ENCODE data around the gene CASP12.

CASP12 gene

DNA sequence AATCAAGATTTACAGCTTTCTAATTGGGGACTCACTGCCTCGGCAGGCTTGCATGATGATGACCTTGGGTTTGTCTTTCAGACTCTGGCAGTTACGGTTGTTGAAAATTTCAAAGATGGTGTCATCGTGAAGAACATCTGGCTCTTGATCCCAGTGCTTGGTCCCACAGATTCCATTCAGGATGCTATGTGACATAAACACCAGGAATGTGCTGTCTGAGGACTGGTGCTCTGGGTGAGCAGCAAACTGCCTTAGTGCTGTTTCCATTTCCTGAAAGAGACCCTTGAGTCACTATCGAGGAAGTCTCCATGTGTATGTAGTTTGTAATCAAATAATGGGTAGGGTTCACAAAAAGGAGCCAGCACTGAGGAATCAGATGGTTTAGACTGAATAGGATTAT, 7.1 kb downstream of the CASP12 start:
- no peak for DNase-seq (ENCODE audit: low spot score)

DNA sequence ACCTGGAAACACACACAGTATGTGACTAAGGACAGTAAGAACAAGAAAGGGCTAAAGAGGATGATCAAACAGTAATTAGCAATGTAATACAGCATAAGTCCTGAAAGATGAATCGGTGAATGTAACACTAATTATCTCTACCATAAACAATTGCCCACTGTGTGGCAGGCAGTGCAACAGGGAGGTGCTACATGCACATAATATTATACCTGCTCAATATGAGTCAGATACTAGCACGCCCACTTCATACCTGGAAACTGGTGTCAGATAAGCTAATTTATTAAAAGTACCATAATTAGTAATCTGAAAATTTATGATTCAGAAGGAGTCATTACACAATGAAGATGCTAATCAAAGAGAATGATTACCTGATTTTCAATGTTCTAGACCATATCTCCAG, 14.9 kb downstream of the CASP12 start:
- no peak for DNase-seq (ENCODE audit: low spot score)

DNA sequence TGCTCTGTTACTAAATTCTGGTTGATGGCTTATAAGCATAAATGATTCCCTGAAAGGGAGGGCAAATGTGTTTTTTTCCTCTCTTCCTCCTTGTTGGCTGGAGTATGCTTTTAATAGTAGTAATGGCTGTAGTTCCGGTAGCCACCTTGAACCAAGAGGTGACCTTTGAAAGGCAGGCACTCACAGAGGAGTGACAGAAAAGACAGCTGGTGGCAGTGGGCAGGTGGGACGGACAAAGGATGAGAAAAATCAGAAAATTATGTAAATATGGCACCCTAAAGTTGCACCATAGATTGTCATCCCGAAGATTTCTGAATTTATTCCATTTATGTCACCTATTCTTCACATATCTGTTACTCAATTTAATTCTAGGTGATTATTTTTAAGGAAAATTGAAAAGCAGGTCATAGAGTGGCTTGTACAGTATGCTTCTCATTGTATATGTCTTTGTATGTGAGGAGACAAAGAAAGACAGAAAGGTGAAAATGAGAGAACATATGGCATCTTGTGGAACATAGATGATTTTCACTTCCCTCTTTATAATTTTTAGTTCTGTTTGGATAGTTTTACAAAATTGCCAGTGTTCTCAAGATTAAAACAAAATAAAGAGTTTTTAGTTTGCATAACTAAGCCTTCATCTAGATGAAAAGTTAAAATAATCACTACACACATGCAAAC, 17.0 kb downstream of the CASP12 start:
- no peak for DNase-seq (ENCODE audit: low spot score)

DNA sequence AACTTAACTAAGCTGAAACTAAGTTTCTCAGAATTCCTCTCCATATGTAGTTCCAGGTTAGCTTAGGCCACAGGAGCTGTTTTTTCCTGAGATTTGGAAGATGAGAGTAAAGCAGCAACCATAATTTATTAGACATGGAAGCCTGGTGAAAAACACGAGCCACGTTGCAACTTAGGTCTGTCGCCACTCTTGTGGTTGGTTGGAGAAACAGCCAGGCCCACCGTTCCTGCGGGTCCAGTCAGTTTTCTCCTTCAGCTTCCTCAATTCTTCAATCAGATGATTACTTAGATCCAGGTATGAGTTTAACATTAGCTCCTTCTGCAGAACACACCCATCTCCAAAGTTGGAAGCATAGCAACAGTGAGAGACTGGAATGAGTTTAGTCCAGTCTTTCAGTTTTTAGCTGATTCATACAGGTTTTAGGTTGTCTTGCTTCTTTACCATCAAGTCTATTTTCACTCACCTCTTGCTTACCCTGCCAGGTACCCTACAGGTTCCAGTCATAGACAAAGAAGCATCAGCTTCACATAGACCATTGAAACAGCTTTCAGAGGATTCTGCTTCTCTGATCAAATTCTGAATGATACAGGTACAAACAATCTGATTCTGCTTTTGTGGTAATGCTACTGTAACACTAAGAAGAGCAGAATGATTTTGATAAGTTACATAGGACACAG, 18.6 kb downstream of the CASP12 start:
- DNase-seq (ENCODE audit: low spot score) = no peak

DNA sequence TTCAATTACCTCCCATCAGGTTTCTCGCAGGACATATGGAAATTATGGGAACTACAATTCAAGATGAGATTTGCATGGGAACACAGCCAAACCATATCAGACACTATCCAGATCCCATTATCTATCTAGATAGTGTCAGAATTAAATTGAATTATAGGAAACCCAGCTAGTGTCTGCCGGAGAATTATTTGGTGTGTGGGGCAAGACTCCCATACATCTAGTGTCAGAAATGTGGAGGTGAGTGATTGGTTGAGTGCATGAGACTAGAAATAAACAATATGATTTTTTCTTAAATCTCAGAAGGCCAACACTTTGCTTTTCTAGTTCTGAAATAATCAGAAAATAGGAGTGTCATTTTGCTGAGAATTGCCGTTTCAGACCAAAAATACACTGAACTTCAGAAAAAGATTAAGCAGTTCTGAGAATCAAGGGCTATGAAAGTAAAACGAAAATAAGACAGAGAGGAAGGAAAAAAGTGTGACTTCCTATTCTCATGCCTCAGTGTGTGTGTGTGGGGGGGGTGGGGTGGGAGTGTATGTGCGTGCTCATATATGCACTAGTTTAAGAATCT, 21.3 kb downstream of the CASP12 start:
- no peak for DNase-seq (ENCODE audit: low spot score)

DNA sequence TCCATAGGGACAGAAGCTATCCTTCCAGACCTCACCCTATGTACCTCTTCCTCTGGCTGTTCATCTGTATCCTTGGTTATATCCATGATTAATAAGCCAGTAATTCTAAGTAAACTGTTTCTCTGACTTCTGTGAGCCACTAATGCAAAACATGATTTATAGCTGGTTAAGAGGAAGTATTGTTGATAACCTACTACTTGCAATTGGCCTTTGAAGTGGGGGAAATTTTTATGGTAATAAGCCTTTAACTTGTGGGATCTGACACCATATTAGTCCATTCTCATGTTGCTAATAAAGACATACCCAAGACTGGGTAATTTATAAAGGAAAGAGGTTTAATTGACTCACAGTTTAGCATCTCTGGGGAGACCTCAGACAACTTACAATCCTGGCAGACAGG, 21.9 kb downstream of the CASP12 start:
- DNase-seq (ENCODE audit: low spot score) = no peak

DNA sequence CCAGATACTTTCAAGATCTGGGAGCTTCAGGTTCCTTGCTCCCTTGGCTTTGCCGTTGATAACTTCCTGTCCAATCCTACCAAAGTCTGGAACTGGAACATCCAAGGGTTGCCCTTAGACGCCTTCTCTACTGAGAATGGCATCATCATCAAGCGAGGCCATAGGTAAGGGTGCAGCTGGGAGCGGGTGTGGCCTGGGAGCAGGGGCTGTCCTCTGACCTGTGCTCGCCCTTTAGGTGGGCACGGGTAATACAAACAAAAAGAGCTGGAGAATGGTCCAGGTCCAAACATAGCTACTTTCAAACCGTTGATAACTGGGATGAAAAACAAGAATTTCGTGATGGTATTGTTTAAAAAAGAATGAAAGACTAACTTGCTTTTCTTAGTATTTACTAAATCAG, 25.0 kb downstream of the CASP12 start:
- no peak for DNase-seq (ENCODE audit: low spot score)

DNA sequence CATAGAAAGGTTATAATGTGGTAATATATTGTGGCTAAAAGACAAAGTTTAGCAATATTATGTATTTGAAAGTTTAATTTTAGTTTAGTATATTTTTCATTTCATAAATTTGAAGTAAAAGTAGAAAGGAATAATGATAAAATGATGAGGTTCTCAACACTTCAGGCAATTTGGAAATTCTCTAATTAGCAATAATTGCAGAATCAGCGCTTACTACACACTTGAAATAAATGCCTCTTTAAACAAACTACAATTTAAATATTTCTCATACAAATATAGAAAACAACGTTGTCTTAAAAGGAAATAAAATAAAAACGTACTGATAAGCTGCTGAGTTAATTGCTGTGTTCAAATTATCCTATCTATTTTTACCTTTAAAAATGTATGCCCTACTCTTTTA, 25.9 kb downstream of the CASP12 start:
- no peak for DNase-seq (ENCODE audit: low spot score)

DNA sequence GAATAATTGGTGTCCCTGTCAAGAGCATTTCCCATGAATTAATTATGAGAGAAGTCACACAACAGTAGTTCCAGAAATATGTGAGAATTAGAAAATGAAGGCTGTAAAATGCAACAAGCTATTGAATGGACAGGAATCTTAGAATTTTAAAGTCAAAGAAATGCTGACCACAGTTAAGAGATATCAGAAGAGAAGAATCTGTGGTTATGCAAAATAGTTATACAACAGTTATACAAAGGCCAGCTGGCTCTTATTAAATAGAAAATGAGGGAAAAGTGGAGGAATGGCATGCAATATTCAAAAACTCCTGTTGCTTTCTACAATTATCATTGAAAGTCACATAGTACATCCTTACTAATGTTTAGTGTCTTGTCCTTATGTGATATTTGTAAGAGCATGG, 27.4 kb downstream of the CASP12 start:
- no peak for DNase-seq (ENCODE audit: low spot score)

DNA sequence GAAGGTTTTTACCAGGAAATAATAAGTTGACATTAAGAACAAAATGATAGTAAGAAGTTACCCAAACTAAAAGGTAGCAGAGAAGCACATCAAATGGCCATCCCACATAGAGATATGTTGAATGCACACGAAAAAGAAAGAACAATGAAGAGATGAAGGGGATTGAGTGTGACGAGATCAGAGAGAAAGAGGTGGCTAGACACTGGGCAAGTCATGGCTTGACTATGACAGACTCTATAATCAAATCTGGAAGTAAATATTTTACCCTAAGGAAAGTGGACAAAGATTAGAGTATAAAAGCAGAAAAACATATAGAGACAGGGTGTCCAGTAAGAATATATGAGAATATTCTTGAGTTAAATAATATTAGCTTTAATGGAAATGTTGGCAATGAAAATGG, 31.4 kb downstream of the CASP12 start:
- DNase-seq (ENCODE audit: low spot score) = no peak

DNA sequence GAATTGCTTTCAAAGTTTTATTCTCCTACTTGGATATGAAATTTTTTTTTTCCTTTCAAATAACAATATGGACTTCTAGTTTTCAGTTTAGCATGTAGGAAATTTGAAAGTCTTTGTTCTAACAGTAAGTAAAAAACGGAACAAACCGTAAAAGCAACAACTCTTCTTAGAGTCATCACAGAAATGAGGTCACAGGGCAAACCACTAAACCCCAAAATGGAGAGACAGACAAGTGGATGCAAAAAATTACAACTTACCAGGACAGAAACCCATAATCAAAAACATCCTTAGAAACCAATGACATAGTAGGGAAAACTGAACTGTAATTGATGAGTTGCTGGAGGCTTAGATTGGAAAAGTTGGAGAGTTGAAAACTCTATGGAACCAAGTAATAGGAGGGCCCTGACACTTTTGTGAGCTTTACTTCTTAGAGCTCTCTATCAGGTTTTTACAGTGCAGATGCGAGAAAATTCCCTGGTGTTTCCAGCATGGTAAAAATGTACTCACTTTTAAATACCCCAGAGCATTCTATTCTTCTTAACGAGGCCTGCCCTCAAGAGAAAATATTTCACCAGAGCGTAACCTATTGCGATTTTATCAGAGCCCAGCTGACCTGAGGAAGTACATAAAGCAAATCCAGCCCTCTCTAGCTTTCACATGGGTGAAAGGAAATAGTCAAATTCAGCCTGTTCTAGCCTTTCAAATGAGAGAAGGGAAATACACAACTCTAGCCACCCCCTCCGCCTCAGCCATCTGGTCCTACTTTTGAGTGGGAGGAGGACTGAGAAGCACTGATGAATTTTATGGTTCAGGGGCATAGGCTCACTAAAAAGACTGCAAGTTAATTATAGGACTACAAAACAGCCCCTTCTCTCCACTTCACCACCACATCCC, 39.1 kb downstream of the CASP12 start:
- DNase-seq (ENCODE audit: low spot score) = no peak

DNA sequence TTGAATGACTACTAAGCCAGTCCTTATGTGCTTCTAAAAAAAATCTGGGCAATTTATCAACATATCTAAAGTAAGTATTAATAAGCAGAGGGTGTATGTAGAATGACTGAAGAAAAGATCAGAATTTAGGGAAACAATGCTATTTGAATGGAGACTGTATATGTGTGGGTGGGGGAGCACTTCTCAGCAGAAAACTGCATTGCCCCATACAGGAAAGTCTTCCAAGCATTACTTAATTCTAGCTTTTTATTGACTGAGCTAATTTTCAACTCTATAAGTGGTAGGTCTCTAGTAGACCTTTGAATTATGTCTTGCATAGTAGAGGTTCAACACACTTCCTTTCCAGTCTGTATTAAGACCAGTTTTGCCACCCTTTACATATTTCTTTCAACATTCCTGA, 41.7 kb downstream of the CASP12 start:
- DNase-seq (ENCODE audit: low spot score) = no peak

DNA sequence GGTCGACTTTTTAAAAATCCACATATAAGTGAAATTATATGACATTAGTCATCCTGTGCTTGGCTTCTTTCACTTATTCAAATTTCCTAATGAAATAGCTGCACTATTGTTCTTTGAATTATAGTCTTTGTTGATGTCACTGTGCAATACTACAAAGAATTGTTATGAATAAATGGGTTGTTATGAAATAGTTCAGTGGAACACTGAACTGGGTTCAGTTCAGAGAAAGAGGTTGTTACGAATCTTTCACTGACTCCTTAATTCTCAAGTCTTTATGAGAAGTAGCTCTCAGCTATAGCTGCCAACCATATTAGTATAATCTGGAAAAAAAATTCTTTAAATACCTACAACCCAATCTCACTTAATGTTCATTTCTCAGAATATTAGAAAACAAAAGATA, 42.3 kb downstream of the CASP12 start:
- no peak for DNase-seq (ENCODE audit: low spot score)

DNA sequence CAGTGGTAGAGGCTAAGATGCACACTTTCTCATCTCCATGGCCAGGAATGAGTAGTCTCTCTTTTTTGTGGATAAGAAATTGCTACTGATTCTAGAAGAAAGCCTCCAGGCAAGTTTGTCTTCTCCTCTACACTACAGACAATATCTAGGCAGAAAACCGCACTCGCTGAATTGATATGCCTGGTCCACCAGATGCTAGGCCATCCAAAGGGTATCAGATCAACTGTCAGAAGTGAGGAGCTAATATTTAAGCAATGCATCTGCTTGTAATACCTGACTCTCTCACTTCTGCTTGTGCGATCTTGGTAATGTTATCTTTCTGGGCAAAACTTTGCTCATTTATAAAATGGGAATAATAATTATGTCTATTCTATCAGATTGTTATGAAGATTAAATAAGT, 45.0 kb downstream of the CASP12 start:
- DNase-seq (ENCODE audit: low spot score) = no peak

DNA sequence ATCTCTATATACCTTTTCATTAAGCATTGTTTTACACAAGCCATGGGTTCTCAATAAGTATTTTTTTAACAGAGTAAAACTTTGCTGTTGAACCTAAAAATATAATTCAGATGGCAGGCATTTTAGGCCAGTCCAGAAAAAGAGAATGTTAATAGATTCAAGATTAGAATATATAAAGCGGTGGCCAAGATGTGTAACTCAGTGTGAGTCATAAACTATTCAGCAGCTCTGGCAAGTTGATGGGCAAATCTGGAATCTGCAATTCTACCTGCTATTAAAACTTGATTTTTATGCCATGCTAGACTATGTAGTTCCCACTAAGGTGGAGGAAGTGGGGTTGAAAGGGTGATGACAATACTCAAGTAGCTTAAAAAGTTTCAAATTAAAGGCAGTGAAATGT, 45.4 kb downstream of the CASP12 start:
- DNase-seq (ENCODE audit: low spot score) = no peak

DNA sequence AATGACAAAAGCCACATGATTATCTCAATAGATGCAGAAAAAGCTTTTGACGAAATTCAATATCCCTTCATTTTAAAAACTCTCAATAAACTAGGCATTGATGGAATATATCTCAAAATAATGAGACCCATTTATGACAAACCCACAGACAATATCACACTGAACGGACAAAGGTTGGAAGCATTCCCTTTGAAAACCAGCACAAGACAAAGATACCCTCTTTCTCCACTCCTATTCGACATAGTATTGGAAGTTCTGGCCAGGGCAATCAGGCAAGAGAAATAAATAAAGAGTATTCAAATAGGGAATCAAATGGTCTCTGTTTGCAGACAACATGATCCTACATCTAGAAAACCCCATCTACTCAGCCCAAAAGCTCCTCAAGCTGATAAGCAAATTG, 52.0 kb downstream of the CASP12 start:
- DNase-seq (ENCODE audit: low spot score) = no peak

DNA sequence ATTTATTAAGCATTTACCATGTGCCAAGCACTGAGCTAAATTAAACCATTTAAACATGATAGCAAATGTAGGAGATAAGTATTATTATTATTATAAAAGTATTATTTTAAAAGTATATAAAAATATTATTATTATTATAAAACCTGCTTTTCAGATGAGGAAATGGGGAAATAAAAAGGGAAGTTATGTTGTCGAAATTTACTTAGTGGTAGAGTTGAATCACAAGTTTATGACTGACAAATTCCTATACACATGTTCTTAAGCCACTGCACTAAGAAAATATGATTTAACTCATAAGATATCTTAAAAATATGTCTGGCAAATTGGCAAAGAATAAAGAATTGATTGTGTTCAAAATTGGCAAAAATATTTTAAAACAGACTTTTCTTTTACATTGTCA, 53.8 kb downstream of the CASP12 start:
- DNase-seq (ENCODE audit: low spot score) = no peak

DNA sequence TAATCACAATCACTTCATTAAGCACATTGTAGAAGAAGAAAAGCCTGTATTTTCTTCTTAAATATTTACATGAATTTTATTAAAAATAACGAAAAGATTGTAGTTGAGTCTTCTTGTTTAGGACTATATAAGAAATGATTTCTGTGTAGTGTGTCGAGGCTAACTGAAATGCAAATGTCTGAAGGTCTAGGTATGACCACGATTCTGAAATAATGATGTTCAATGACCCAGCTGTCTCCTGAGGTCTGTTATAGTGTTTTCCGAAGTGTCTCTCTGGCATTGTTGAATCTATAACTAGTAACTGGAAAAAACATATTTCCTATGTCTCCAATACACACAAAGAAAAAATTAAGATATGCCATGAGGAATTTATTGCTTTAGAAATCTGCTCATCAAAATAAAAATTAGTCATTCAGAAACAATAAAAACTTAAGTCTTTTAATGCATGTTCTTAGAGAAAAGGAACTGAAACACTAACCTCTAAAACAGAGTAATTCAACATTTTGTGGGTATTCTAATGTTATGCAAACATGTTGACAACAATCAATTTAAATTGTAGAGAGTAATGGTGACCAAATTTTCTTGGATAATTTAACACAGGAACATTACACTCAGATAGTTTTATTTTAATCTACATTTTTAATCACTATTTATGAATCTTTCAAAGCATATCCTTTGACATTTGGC, 55.0 kb downstream of the CASP12 start:
- DNase-seq (ENCODE audit: low spot score) = no peak

DNA sequence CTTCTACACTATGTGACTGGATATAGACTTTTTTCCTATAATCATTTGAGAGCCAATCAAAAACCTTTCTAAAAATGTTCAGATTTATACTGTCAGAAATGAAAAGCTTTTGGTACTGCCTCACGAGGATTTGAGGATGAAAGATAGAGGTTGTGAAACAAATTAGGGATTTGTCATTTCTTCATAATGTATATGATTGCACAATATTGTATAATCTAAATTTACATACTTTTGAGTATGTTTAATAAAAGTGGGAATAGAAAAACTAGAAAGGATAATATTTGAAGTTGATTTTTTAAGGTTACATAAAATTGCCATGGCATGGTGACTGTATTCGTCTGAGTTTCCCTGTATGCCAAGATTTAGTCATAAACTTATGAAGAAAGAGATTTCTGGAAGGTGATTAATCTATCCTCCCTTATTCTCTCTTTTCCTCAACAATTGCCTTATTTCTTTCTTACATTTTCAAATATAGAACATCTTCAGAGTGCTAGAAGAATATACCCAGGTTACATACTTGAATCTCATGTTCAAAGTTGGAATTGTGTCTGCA, 56.2 kb downstream of the CASP12 start:
- DNase-seq (ENCODE audit: low spot score) = no peak

DNA sequence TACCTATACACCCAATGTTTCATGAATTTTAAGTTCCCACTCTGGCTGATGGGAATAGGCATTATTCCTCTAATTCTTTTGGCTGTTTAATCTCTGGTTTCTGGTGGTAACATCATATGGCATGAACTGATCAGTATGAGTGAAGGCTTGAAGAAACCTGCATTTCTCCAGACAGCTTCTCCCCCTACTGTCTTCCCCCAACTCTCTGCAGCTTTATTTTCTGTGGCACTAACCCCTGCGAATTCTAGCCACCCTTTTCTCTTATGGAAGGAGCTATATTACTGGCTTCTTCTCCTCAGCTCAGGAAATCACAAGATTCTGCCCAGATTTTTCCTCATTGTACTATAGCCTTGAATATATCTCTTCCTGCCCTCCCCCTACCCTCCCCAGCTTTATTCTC, 57.1 kb downstream of the CASP12 start:
- no peak for DNase-seq (ENCODE audit: low spot score)

DNA sequence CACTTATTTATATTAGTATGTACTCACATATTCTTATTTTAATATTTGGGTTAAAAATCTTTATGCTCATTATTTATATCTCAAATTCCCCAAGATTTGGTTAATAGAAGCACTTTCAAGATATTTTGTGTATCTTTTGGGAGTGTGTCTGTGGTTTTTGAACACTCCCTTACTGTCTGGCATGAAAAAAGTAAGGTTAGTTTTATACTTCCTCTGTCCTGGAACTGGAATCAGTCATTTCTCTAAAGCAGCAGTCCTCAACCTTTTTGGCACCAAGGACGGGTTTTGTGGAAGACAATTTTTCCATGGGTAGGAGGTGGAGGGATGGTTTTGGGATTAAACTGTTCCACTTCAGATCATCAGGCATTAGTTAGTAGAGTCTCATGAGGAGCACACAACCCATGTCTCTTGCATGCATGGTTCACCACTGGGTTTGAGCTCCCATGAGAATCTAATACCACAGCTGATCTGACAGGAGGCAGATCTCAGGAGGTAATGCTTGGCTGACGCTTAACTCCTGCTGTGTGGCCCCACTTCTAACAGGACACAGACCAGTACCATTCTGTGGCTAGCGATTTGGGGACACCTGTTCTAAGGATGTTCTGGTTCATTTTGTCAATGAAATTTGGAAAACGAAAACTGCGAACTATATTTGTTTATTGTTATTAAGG, 60.2 kb downstream of the CASP12 start:
- DNase-seq (ENCODE audit: low spot score) = no peak
